Choroid plexus epithelial cell (primary cell): Measurements from ENCODE around the gene DOCK8.

Experiments
- DNase-seq: peaks from one replicate; pipeline ENCODE4 v3.0.0-alpha.2; 2010; ENCODE audit warnings: low read depth
- H3K4me3 ChIP-seq: 2 replicates; pipeline ENCODE4 v1.5.1; 2011; ENCODE audit warnings: low read depth, mild to moderate bottlenecking, control low read depth, low read length, moderate library complexity
- TF ChIP-seq, protein P1 (sequence below): conservative IDR thresholded peaks from 2 replicates; pipeline ENCODE4 v1.5.1; 2011; ENCODE audit warnings: low read depth, mild to moderate bottlenecking, control low read depth, inconsistent platforms, low read length, moderate library complexity

DOCK8 gene

DNA sequence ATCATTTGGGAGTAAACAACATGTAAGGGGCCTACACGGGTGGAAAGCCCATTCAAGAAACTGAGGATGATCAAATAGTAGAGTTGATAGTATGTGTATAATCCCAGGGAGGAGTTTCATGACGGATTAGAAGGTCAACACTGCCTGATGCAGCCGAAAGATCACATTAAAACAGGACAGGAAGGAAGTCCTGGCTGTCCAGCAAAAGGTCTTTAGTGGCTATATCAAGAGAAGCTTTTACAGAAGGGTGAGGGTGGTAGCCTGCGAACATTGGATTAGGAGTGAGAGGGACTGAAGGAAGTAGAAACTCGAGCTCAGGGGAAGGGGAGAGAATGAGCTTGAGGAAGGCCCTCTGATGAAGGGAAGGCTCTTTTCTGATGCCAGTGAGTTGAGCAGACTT, 36.0 kb downstream of the DOCK8 start:
- DNase-seq: no peak
- no peak overlapping the region for H3K4me3 ChIP-seq
- TF ChIP-seq, protein P1, sequence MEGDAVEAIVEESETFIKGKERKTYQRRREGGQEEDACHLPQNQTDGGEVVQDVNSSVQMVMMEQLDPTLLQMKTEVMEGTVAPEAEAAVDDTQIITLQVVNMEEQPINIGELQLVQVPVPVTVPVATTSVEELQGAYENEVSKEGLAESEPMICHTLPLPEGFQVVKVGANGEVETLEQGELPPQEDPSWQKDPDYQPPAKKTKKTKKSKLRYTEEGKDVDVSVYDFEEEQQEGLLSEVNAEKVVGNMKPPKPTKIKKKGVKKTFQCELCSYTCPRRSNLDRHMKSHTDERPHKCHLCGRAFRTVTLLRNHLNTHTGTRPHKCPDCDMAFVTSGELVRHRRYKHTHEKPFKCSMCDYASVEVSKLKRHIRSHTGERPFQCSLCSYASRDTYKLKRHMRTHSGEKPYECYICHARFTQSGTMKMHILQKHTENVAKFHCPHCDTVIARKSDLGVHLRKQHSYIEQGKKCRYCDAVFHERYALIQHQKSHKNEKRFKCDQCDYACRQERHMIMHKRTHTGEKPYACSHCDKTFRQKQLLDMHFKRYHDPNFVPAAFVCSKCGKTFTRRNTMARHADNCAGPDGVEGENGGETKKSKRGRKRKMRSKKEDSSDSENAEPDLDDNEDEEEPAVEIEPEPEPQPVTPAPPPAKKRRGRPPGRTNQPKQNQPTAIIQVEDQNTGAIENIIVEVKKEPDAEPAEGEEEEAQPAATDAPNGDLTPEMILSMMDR: no peak

DNA sequence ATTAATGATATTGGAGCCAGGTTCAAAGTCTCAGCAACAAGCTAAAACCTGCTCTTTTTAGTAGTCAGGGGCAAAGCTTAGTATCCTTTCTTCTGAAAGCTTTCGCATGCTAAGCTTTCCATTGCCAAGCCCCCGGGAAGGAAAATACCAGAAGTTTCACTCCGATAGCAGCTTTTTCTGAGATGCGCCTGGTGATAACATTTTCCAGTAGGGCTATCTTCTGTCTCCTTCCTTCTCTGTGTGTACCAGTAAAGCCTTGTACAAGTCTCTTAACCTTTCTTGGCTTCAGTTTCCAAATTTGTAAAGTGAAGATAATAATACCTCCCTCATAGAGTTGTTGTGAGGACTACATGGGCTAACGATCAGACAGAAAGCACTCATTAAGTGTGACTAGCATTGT, 36.7 kb downstream of the DOCK8 start:
- DNase-seq: no peak
- H3K4me3 ChIP-seq: no peak overlapping the region
- TF ChIP-seq, protein P1: no peak

DNA sequence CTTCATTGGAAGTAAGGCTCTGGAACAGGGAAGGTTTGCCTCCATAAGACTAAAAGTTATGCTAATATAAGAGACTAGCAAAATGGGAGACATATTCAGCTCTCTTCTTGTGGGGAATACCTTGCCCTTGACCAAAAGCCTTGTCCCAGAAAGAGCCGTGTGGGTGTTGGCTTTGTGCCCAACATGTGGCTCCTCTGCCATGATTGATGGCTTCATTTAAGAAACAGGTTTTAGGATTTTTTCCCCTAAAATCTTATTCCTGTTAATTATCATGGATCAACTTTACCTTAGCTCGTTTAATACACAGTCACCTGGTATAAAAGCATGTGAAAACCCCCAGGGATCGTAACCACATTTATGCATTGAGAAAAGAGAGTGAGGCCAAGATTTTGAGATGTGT, 38.9 kb downstream of the DOCK8 start:
- DNase-seq: no peak
- H3K4me3 ChIP-seq: no peak overlapping the region
- TF ChIP-seq, protein P1: no peak

DNA sequence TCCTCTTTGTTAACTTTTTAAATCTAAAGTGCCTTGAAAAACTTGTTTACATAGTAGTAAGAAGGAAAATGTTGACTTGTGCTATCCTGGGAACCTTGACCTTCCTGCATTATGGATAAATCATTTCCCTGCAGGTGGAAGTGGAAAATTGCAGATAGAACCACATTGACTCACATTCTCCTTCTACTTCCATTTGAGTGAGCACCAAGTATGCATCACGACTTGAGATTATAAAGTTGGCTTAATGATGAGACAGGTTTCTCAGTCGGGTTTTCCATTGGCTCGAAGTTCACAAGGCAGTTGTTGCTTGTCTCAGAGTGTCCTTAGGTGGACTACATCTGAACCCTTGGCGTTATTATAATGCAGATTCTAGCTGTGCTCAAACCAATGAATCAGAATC, 39.9 kb downstream of the DOCK8 start:
- TF ChIP-seq, protein P1: no peak
- no peak overlapping the region for H3K4me3 ChIP-seq
- DNase-seq: no peak

DNA sequence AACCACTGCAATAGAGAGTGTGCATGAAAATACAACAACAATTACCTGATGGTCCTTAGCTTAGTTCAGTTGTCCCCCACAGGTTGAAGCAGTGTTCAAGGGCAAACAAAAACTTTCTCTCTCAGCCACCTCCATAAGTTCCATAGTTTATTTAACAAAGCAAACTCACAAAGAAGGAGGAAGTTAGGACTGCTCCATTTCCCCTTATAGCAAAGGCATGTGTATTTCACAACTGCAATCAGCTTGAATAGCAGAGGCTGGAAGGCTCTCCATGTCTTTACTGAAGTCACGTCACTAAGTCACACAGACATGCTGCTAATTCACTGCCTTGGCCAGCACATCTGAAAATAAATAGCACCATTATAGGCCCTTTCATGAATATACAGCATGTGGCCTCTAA, 43.3 kb downstream of the DOCK8 start:
- TF ChIP-seq, protein P1: no peak
- no peak for DNase-seq
- no peak overlapping the region for H3K4me3 ChIP-seq

DNA sequence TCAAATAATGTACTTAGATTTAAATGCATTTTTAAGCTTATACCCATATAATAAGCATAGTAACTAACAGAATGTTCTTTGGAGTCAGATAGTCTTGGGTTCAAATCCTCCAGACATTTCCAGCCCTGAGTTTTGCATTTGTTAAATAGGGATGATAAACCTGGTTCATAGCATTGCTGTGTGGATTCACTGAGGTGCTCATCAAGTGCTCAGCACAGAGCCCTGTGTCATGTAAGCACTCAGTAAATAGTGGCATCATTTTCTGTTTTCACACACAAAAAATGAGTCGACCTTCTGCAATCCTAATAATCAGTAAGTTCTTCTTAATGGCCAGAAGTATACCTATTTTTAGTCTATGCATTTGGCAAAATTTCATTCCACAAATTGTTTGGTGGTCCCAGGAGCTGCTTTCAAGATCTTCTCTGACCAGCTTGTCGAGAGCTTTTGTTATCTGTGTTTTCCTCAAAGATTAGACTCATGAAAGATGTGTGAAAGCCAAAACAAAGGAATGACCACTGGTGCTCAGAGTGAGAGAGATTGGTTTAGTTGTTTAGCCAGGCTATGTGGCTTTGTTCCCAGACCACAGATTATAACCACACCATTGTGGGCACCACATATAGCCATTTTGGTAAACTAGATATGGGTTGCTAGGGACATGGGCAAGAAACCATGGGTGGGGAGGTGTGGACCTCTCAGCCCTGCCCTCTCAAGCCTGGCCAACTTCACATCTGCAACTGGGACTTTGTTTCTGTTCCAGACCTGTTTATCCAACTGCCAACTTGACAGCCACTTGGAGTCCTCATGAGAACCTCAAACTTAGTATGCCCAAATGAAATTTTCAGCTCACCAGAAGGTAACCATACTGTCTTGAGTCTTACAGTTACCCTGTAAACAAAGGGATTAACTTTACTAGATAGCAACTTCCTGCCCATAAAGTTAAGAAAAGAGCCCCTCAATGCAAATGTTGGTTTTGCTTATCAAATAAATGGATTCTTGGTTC, 45.0 kb downstream of the DOCK8 start:
- TF ChIP-seq, protein P1: no peak
- DNase-seq: no peak
- no peak overlapping the region for H3K4me3 ChIP-seq

DNA sequence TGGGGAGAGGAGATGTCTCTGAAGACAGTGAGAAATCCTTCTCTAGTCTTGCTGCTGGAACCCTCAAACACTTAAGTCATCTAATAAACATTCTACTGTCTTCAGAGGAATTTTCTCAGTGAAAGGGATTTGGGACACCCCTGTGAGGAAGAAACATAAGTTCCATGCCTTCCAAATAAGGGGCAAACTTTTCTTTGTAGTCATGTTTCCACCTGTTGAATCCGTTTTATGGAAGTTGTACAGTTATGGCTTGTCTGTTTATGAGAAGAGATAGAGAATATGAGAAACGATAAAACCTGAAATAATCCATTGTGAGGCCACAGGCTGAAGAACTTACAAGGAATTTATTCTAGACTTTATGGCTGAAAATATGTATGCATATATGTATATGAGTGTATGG, 49.6 kb downstream of the DOCK8 start:
- no peak for DNase-seq
- no peak overlapping the region for H3K4me3 ChIP-seq
- TF ChIP-seq, protein P1: no peak
